Inferior parietal cortex (tissue), 1 donor: ENCODE measurements around the gene GALNT10.
"Not testable (repeated sequence)": the region's sequence is repeated elsewhere in the genome, so short reads cannot be mapped to it uniquely, and the experiment has no call there.

Source experiments
- DNase-seq: peaks from one replicate; pipeline ENCODE4 v3.0.0-alpha.2; 2016; ENCODE audit errors: extremely low spot score

The GALNT10 gene

GRCh38 chr5:154190595-154191304 is at the start of gene GALNT10:
TSS of gene GALNT10 (plus strand) at chr5:154190733. CDS start at chr5:154190867, 134 bp downstream.
- peak; percentile 39 for DNase-seq

GRCh38 chr5:154141745-154142221 is 48.8 kb upstream of the GALNT10 start:
- no peak for DNase-seq

GRCh38 chr5:154143211-154143641 is 47.3 kb upstream of the GALNT10 start:
- no peak for DNase-seq

GRCh38 chr5:154145268-154145667 is 45.3 kb upstream of the GALNT10 start:
- no peak for DNase-seq

- no peak for DNase-seq
Observed at GRCh38 chr5:154146409-154146808, 44.1 kb upstream of the GALNT10 start.

- no peak for DNase-seq
Observed at GRCh38 chr5:154147666-154148065, 42.9 kb upstream of the GALNT10 start.

- not testable (repeated sequence) for DNase-seq
Observed at GRCh38 chr5:154150471-154150870, 40.1 kb upstream of the GALNT10 start.

- no peak for DNase-seq
Observed at GRCh38 chr5:154157483-154158378, 32.8 kb upstream of the GALNT10 start.

- no peak for DNase-seq
Observed at GRCh38 chr5:154158379-154158737, 32.2 kb upstream of the GALNT10 start.

GRCh38 chr5:154159343-154159742 is 31.2 kb upstream of the GALNT10 start:
- DNase-seq = no peak

- no peak for DNase-seq
Observed at GRCh38 chr5:154162539-154163151, 27.9 kb upstream of the GALNT10 start.

- no peak for DNase-seq
Observed at GRCh38 chr5:154163327-154164248, 26.9 kb upstream of the GALNT10 start.

GRCh38 chr5:154164249-154164581 is 26.3 kb upstream of the GALNT10 start:
- DNase-seq = no peak

- DNase-seq = no peak
Observed at GRCh38 chr5:154165886-154166285, 24.6 kb upstream of the GALNT10 start.

GRCh38 chr5:154166901-154167791 is 23.4 kb upstream of the GALNT10 start:
- DNase-seq = no peak

- no peak for DNase-seq
Observed at GRCh38 chr5:154168395-154168794, 22.1 kb upstream of the GALNT10 start.

- DNase-seq = no peak
Observed at GRCh38 chr5:154172785-154173184, 17.7 kb upstream of the GALNT10 start.

GRCh38 chr5:154174091-154174490 is 16.4 kb upstream of the GALNT10 start:
- DNase-seq = no peak

GRCh38 chr5:154176181-154176580 is 14.4 kb upstream of the GALNT10 start:
- DNase-seq = no peak

GRCh38 chr5:154178661-154179060 is 11.9 kb upstream of the GALNT10 start:
- no peak for DNase-seq
